Thymus (tissue), 11 donors: ENCODE results near the gene WDR41. TPM values are rescaled to one million over a fixed set of nuclear protein-coding genes. Genes with fewer than 3 reads are reported as not detected.
"Not testable (repeated sequence)": the region's sequence is repeated elsewhere in the genome, so short reads cannot be mapped to it uniquely, and the experiment has no call there.

ENCODE experiments used
- DNase-seq, 9 donors: peaks; one replicate each; pipeline ENCODE4 v3.0.0-alpha.2; 2013; ENCODE audit warnings: low spot score in 9 of 9, low read depth in 6 of 9, missing footprints in 1 of 9
- H3K27ac ChIP-seq, 2 donors: one replicate each; pipeline ENCODE4 v1.5.1; 2013; ENCODE audit warnings: control low read depth in 1 of 2, low read depth in 1 of 2, low read length in 1 of 2, mild to moderate bottlenecking in 1 of 2, moderate library complexity in 1 of 2
- H3K27me3 ChIP-seq, 2 donors: one replicate each; pipeline ENCODE4 v1.5.1; 2013; ENCODE audit warnings: low read length in 1 of 2; ENCODE audit not compliant: control insufficient read depth in 2 of 2, insufficient read depth in 1 of 2
- H3K36me3 ChIP-seq, 2 donors: one replicate each; pipeline ENCODE4 v1.5.1; 2013; ENCODE audit warnings: low read length in 1 of 2, mild to moderate bottlenecking in 1 of 2, moderate library complexity in 1 of 2; ENCODE audit not compliant: control insufficient read depth in 2 of 2, insufficient read depth in 2 of 2
- H3K4me1 ChIP-seq, 2 donors: one replicate each; pipeline ENCODE4 v1.5.1; 2013; ENCODE audit warnings: low read length in 2 of 2; ENCODE audit not compliant: control insufficient read depth in 2 of 2, insufficient read depth in 2 of 2
- H3K4me3 ChIP-seq, 2 donors: one replicate each; pipeline ENCODE4 v1.5.1; 2013; ENCODE audit warnings: low read length in 2 of 2, control low read depth in 1 of 2, mild to moderate bottlenecking in 1 of 2
- H3K9me3 ChIP-seq, 2 donors: one replicate each; pipeline ENCODE4 v1.5.1; 2013; ENCODE audit warnings: low read length in 1 of 2, mild to moderate bottlenecking in 1 of 2; ENCODE audit not compliant: control insufficient read depth in 2 of 2, insufficient read depth in 1 of 2
- WGBS: extraction: QIAGEN DNeasy Blood & Tissue Kit; methylation state at CpG from one replicate; pipeline ENCODE4 v1.1.7; 2013; 5-methylcytosine and 5-hydroxymethylcytosine counted together
- polyA plus RNA-seq: library from polyadenylated mRNA; stranded (reverse); fragments of 200-250 nt; gene quantifications from one replicate; pipeline ENCODE4 v1.2.3, GENCODE V29; 2013
- total RNA-seq: library from RNA; stranded (reverse); fragments of 120-200 nt; gene quantifications from one replicate; pipeline ENCODE4 v1.2.4, GENCODE V29; 2013
- donor health status: healthy.

Gene WDR41
- total and polyA plus RNA-seq, 2 donors: 19.6 to 33.5 TPM

- WGBS: 96% methylated on average over 2 of the region's 2 CpGs
These were observed 6.8 kb upstream of the WDR41 start for GRCh38 chr5:77498952-77499351.

GRCh38 chr5:77494935-77495334 is 2.8 kb upstream of the WDR41 start:
- Histone ChIP-seq H3K27ac (no peak overlapping the region), H3K4me3 (no peak overlapping the region), H3K27me3 (peaks cover 0 to 7% of the 10 kb centered on the region in 2 donors), H3K4me1 (peaks cover 0 to 4% of the 10 kb centered on the region in 2 donors), H3K36me3 (no peaks in the 10 kb centered on the region), H3K9me3 (no peaks in the 10 kb centered on the region)
- DNase-seq: no peak
- 98% methylated on average over 3 of the region's 3 CpGs for WGBS

More at GRCh38 chr5:77498952-77499351, 6.8 kb upstream of the WDR41 start:
- Histone ChIP-seq H3K27me3 (no peaks in the 10 kb centered on the region), H3K4me1 (no peaks in the 10 kb centered on the region), H3K4me3 (no peak overlapping the region), H3K27ac (no peak overlapping the region), H3K36me3 (no peaks in the 10 kb centered on the region), H3K9me3 (no peaks in the 10 kb centered on the region)
- DNase-seq: no peak

GRCh38 chr5:77492653-77493000 is 511 bp upstream of the WDR41 start:
- Histone ChIP-seq H3K27me3 (peaks cover 0 to 7% of the 10 kb centered on the region in 2 donors), H3K4me3 (peak overlapping the region in 1 of 2 donors; percentile 73), H3K36me3 (no peaks in the 10 kb centered on the region), H3K4me1 (peaks cover 0 to 4% of the 10 kb centered on the region in 2 donors), H3K9me3 (no peaks in the 10 kb centered on the region), H3K27ac (no peak overlapping the region)
- no peak for DNase-seq
- WGBS: 60% methylated on average over 4 of the region's 4 CpGs

GRCh38 chr5:77490741-77491344 is 1.3 kb downstream of the WDR41 start:
- not testable (repeated sequence) for H3K27me3 ChIP-seq, H3K9me3 ChIP-seq, H3K27ac ChIP-seq, H3K36me3 ChIP-seq, H3K4me1 ChIP-seq
- peak in 1 of 9 donors; percentile 9 for DNase-seq
- 36% methylated on average over 11 of the region's 11 CpGs for WGBS
- peak overlapping the region; percentile 73 to 81 for H3K4me3 ChIP-seq

GRCh38 chr5:77486344-77486962 is 5.7 kb downstream of the WDR41 start:
- Histone ChIP-seq H3K27ac (no peak overlapping the region), H3K9me3 (no peaks in the 10 kb centered on the region), H3K36me3 (peaks cover 0 to 3% of the 10 kb centered on the region in 2 donors), H3K27me3 (no peaks in the 10 kb centered on the region), H3K4me1 (no peaks in the 10 kb centered on the region), H3K4me3 (no peak overlapping the region)
- 90% methylated on average over 4 of the region's 4 CpGs for WGBS
- DNase-seq: no peak

GRCh38 chr5:77483682-77484081 is 8.4 kb downstream of the WDR41 start:
- Histone ChIP-seq H3K4me1 (no peaks in the 10 kb centered on the region), H3K4me3 (no peak overlapping the region), H3K9me3 (no peaks in the 10 kb centered on the region), H3K27me3 (no peaks in the 10 kb centered on the region), H3K36me3 (peaks cover 0 to 3% of the 10 kb centered on the region in 2 donors), H3K27ac (no peak overlapping the region)
- 93% methylated on average over 2 of the region's 2 CpGs for WGBS
- DNase-seq: no peak

GRCh38 chr5:77475041-77475440 is 17.1 kb downstream of the WDR41 start:
- not testable (repeated sequence) for H3K4me1 ChIP-seq
- WGBS: 96% methylated on average over 11 of the region's 11 CpGs

GRCh38 chr5:77468875-77469274 is 23.2 kb downstream of the WDR41 start:
- not testable (repeated sequence) for H3K4me3 ChIP-seq, DNase-seq, H3K27ac ChIP-seq, H3K27me3 ChIP-seq, H3K9me3 ChIP-seq, H3K4me1 ChIP-seq, H3K36me3 ChIP-seq
- WGBS: 96% methylated on average over 3 of the region's 3 CpGs

More at GRCh38 chr5:77475041-77475440, 17.1 kb downstream of the WDR41 start:
- DNase-seq, H3K27ac ChIP-seq, H3K27me3 ChIP-seq, H3K36me3 ChIP-seq, H3K9me3 ChIP-seq, H3K4me3 ChIP-seq: not testable (repeated sequence)

GRCh38 chr5:77463905-77464304 is 28.2 kb downstream of the WDR41 start:
- 99% methylated on average over 1 of the region's 1 CpG for WGBS

More at GRCh38 chr5:77463905-77464304, 28.2 kb downstream of the WDR41 start:
- Histone ChIP-seq H3K9me3 (no peaks in the 10 kb centered on the region), H3K27me3 (no peaks in the 10 kb centered on the region), H3K36me3 (no peaks in the 10 kb centered on the region), H3K27ac (no peak overlapping the region), H3K4me3 (no peak overlapping the region), H3K4me1 (no peaks in the 10 kb centered on the region)
- DNase-seq: no peak
